BLaER1 treated with 17β-estradiol and CSF1 and Interleukin-3, amounts not matched to agents 10 nM and 100 nM (cell line): Measurements from ENCODE around the gene HEYL.
"Not testable (repeated sequence)": the region's sequence is repeated elsewhere in the genome, so short reads cannot be mapped to it uniquely, and the experiment has no call there.

Experiments used
- H3K27ac ChIP-seq, 11 experiments: shearing (Covaris generic); formaldehyde crosslinking; 2 replicates each; pipeline ENCODE4 v1.8.1; 2022
- H3K27me3 ChIP-seq, 11 experiments: shearing (Covaris generic); formaldehyde crosslinking; 2 replicates each; pipeline ENCODE4 v1.8.1; 2022
- H3K36me3 ChIP-seq, 11 experiments: shearing (Covaris generic); formaldehyde crosslinking; 2 replicates each; pipeline ENCODE4 v1.8.1; 2022
- H3K4me1 ChIP-seq, 10 experiments: shearing (Covaris generic); formaldehyde crosslinking; 2 replicates each; pipeline ENCODE4 v1.8.1; 2022
- H3K4me2 ChIP-seq, 11 experiments: shearing (Covaris generic); formaldehyde crosslinking; 2 replicates each; pipeline ENCODE4 v1.8.1; 2022
- H3K4me3 ChIP-seq, 10 experiments: shearing (Covaris generic); formaldehyde crosslinking; 2 replicates each; pipeline ENCODE4 v1.8.1; 2022
- H3K9ac ChIP-seq, 11 experiments: shearing (Covaris generic); formaldehyde crosslinking; 2 replicates each; pipeline ENCODE4 v1.8.1; 2022
- H3K9me3 ChIP-seq, 11 experiments: shearing (Covaris generic); formaldehyde crosslinking; replicated peaks in 1 of 11; 2 replicates each; pipeline ENCODE4 v1.8.1; 2022
- H4K20me1 ChIP-seq, 11 experiments: shearing (Covaris generic); formaldehyde crosslinking; 2 replicates each; pipeline ENCODE4 v1.8.1; 2022
- Cebpa-rat ChIP-seq, 11 experiments: shearing (Covaris generic); IDR thresholded peaks; 2 replicates each; pipeline ENCODE4 v1.8.1; 2022

HEYL gene

GRCh38 chr1:39620659-39621165, 18.7 kb downstream of the HEYL start:
- H3K9me3 ChIP-seq = no peaks in the 10 kb centered on the region
- no peak overlapping the region for H3K27ac ChIP-seq
- H4K20me1 ChIP-seq = no peaks in the 10 kb centered on the region
- H3K36me3 ChIP-seq = no peaks in the 10 kb centered on the region
- no peaks in the 10 kb centered on the region for H3K27me3 ChIP-seq
- no peak for TF ChIP-seq Cebpa-rat (IDR thresholded peaks at IDR 0.05)
- H3K4me1 ChIP-seq = peaks cover 12 to 24% (median 22%) of the 10 kb centered on the region in 10 experiments
- H3K4me2 ChIP-seq = no peak overlapping the region
- no peak overlapping the region for H3K4me3 ChIP-seq
- H3K9ac ChIP-seq = no peak overlapping the region

DNA sequence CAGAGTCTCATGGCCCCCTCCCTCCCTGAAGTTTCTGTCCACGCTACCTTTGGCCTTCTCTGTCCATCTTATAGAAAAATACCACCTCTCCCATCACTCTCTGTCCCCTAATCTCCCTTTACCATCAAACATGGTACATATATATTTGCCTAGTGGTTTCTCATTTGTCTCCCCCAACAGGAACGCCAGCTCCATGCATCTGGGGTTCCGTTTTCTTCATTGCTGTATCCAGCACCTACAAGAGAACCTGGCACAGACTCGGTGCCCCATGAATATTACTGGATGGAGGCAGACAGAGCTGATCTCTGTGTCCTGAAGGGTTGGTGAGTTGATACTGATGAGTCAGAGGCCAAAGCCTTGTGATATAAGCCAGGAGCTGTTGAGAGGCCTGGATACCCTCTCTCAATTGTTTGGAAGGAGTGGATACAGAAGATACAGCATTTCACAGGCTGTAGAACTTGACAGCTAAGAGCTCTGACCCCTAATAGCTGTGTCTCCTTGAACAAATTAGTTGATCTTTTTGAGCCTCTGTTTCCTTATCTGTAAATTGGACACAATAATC, 21.9 kb downstream of the HEYL start:
- Histone ChIP-seq H3K4me1 (no peaks in the 10 kb centered on the region; a peak in 1 of 20 replicates), H3K4me3 (no peak overlapping the region), H4K20me1 (no peaks in the 10 kb centered on the region), H3K4me2 (no peak overlapping the region), H3K9ac (no peak overlapping the region), H3K27ac (no peak overlapping the region), H3K27me3 (no peaks in the 10 kb centered on the region), H3K9me3 (no peaks in the 10 kb centered on the region), H3K36me3 (no peaks in the 10 kb centered on the region)
- no peak for TF ChIP-seq Cebpa-rat (IDR thresholded peaks at IDR 0.05)

- no peak overlapping the region for H3K4me3 ChIP-seq
- H3K36me3 ChIP-seq = no peaks in the 10 kb centered on the region
- H4K20me1 ChIP-seq = no peaks in the 10 kb centered on the region
- H3K4me2 ChIP-seq = no peak overlapping the region
- no peaks in the 10 kb centered on the region for H3K9me3 ChIP-seq
- no peaks in the 10 kb centered on the region for H3K27me3 ChIP-seq
- H3K27ac ChIP-seq = peak overlapping the region in 3 of 11 experiments; percentile 13 to 40 (median 23); a peak in 4 of 22 replicates
- H3K4me1 ChIP-seq = no peaks in the 10 kb centered on the region; a peak in 1 of 20 replicates
- H3K9ac ChIP-seq = no peak overlapping the region
- TF ChIP-seq Cebpa-rat (IDR thresholded peaks at IDR 0.05) = no peak
Measured at GRCh38 chr1:39615086-39615673, 24.3 kb downstream of the HEYL start.

DNA sequence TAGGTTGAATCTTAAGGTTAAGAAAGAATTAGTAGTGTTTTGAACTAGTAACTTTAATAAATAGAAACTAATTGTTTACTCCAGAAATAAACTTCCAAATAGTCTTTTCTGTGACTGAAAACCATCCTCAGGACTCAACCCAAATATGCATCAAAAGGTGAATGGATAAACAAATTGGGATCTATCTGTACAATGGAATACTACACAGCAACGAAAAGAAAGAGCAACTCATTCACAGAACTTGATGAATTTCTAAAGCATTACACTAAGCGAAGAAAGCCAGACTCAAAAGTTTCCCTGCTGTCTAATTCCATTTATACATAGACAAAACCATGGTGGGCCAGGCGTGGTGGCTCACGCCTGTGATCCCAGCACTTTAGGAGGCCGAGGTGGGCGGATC, 25.0 kb downstream of the HEYL start:
- no peak for TF ChIP-seq Cebpa-rat (IDR thresholded peaks at IDR 0.05)
- H4K20me1 ChIP-seq = no peaks in the 10 kb centered on the region
- H3K9me3 ChIP-seq = no peaks in the 10 kb centered on the region
- H3K4me2 ChIP-seq = no peak overlapping the region
- peak overlapping the region in 2 of 11 experiments; percentile 13 to 40; a peak in 3 of 22 replicates for H3K27ac ChIP-seq
- peaks cover 0 to 1% (median 0%) of the 10 kb centered on the region in 10 experiments; a peak in 2 of 20 replicates for H3K4me1 ChIP-seq
- no peak overlapping the region for H3K4me3 ChIP-seq
- no peak overlapping the region for H3K9ac ChIP-seq
- no peaks in the 10 kb centered on the region for H3K27me3 ChIP-seq
- H3K36me3 ChIP-seq = no peaks in the 10 kb centered on the region

GRCh38 chr1:39613250-39613649, 26.2 kb downstream of the HEYL start:
- no peaks in the 10 kb centered on the region for H3K27me3 ChIP-seq
- H3K9ac ChIP-seq = no peak overlapping the region
- no peaks in the 10 kb centered on the region for H3K9me3 ChIP-seq
- H3K4me1 ChIP-seq = peaks cover 0 to 4% (median 0%) of the 10 kb centered on the region in 10 experiments; a peak in 2 of 20 replicates
- no peak overlapping the region for H3K27ac ChIP-seq
- H3K4me2 ChIP-seq = no peak overlapping the region
- H4K20me1 ChIP-seq = no peaks in the 10 kb centered on the region
- no peak for TF ChIP-seq Cebpa-rat (IDR thresholded peaks at IDR 0.05)
- no peak overlapping the region for H3K4me3 ChIP-seq
- no peaks in the 10 kb centered on the region for H3K36me3 ChIP-seq

- 0 out of 22 replicates have a peak overlapping the region, but pooled peaks of 1 of the 11 experiments have one; percentile 30 for H3K9ac ChIP-seq
- H3K4me3 ChIP-seq = no peak overlapping the region
- TF ChIP-seq Cebpa-rat (IDR thresholded peaks at IDR 0.05) = no peak
- no peaks in the 10 kb centered on the region for H4K20me1 ChIP-seq
- peaks cover 0 to 4% (median 0%) of the 10 kb centered on the region in 10 experiments; a peak in 1 of 20 replicates for H3K4me1 ChIP-seq
- H3K27me3 ChIP-seq = no peaks in the 10 kb centered on the region
- no peaks in the 10 kb centered on the region for H3K36me3 ChIP-seq
- H3K4me2 ChIP-seq = peak overlapping the region in 6 of 11 experiments; percentile 12 to 23 (median 20); a peak in 6 of 22 replicates
- no peak overlapping the region for H3K27ac ChIP-seq
- no peaks in the 10 kb centered on the region for H3K9me3 ChIP-seq
Measured at GRCh38 chr1:39609618-39610331, 29.7 kb downstream of the HEYL start.

DNA sequence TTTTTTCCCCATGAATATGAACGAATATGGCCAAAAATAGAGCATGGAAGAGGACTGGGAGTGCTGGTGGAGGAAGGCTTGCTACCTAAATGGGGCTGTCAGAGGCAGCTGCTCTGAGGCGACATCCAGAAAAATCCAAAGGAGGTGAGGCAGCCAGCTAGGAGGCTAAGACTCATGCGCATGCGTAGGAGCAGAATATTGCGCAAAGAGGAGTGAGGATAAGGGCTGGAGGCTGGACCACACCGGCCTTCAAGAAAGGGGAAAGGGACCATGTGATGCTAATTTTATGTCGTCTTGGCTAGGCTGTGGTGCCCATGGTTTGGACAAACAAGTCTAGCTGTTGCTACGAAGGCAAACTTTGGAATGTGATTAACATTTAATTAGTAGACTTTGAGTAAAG, 30.5 kb downstream of the HEYL start:
- H3K9ac ChIP-seq = no peak overlapping the region
- H4K20me1 ChIP-seq = no peaks in the 10 kb centered on the region
- H3K4me3 ChIP-seq = no peak overlapping the region
- no peak overlapping the region for H3K27ac ChIP-seq
- no peaks in the 10 kb centered on the region for H3K27me3 ChIP-seq
- no peaks in the 10 kb centered on the region for H3K36me3 ChIP-seq
- no peaks in the 10 kb centered on the region for H3K9me3 ChIP-seq
- no peak overlapping the region for H3K4me2 ChIP-seq
- H3K4me1 ChIP-seq = peaks cover 0 to 4% (median 0%) of the 10 kb centered on the region in 10 experiments; a peak in 1 of 20 replicates
- no peak for TF ChIP-seq Cebpa-rat (IDR thresholded peaks at IDR 0.05)

GRCh38 chr1:39603677-39604076, 35.8 kb downstream of the HEYL start:
- not testable (repeated sequence) for H3K4me2 ChIP-seq, H3K9me3 ChIP-seq, H3K36me3 ChIP-seq, H3K27me3 ChIP-seq, H3K4me1 ChIP-seq, H3K27ac ChIP-seq, H4K20me1 ChIP-seq, H3K4me3 ChIP-seq, H3K9ac ChIP-seq

DNA sequence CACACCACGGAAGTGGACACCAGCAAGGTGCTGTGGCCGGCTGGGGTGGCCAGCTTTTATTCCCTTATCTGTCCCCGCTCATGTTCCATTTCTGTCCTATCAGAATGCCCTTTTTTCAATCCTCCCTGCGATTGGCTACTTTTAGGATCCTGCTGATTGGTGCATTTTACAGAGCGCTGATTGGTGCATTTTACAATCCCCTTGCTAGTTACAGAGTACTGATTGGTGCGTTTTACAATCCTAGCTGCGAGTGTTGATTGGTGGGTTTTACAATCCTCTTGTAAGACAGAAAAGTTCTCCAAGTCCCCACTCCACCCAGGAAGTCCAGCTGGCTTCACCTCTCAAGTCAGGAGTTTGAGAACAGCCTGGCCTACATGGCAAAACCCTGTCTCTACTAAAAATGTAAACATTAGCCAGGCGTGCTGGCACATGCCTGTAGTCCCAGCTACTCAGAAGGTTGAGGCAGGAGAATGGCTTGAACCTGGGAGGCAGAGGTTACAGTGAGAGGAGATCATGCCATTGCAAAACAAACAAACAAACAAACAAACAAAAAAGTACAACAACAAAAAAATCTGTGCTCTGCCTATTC, 37.7 kb downstream of the HEYL start:
- H3K27me3 ChIP-seq, H3K9ac ChIP-seq, H3K4me1 ChIP-seq, H3K36me3 ChIP-seq, H4K20me1 ChIP-seq, H3K9me3 ChIP-seq, H3K4me3 ChIP-seq, H3K27ac ChIP-seq, H3K4me2 ChIP-seq: not testable (repeated sequence)
